NCI-H2196 (cell line): ENCODE measurements around the gene PTPN11.
"Not testable (repeated sequence)": the region's sequence is repeated elsewhere in the genome, so short reads cannot be mapped to it uniquely, and the experiment has no call there.

Experiments
- DNase-seq: peaks from one replicate; lab custom pipeline; 2025; ENCODE audit not compliant: unreplicated experiment; lab: John Stamatoyannopoulos, UW

The PTPN11 gene

GRCh38 chr12:112409064-112409905 is 9.5 kb upstream of the PTPN11 start, which contains the start of gene RPL6:
RPL6 (minus strand) TSS chr12:112409605; CDS start chr12:112408656, 949 bp downstream.
- DNase-seq, result peak; percentile 85

- no peak for DNase-seq
Measured at GRCh38 chr12:112409906-112410244, 8.9 kb upstream of the PTPN11 start.

GRCh38 chr12:112413855-112414625 is 4.7 kb upstream of the PTPN11 start:
- DNase-seq, result no peak

- DNase-seq, result not testable (repeated sequence)
Measured at GRCh38 chr12:112415457-112415856, 3.3 kb upstream of the PTPN11 start.

- DNase-seq, result no peak
Measured at GRCh38 chr12:112418273-112418607, 507 bp upstream of the PTPN11 start.

- DNase-seq, result peak; percentile 53
Measured at GRCh38 chr12:112419297-112420133, 768 bp downstream of the PTPN11 start.

- no peak for DNase-seq
Measured at GRCh38 chr12:112420740-112421139, 2.0 kb downstream of the PTPN11 start.

- no peak for DNase-seq
Measured at GRCh38 chr12:112421363-112421762, 2.6 kb downstream of the PTPN11 start.

- no peak for DNase-seq
Measured at GRCh38 chr12:112422531-112422930, 3.8 kb downstream of the PTPN11 start.

- DNase-seq, result no peak
Measured at GRCh38 chr12:112424126-112424525, 5.4 kb downstream of the PTPN11 start.

- DNase-seq, result no peak
Measured at GRCh38 chr12:112425582-112426382, 7.0 kb downstream of the PTPN11 start.

GRCh38 chr12:112427760-112428159 is 9.0 kb downstream of the PTPN11 start:
- DNase-seq, result no peak

- DNase-seq, result no peak
Measured at GRCh38 chr12:112430929-112431328, 12.2 kb downstream of the PTPN11 start.

GRCh38 chr12:112431965-112432364 is 13.2 kb downstream of the PTPN11 start:
- DNase-seq, result no peak

- no peak for DNase-seq
Measured at GRCh38 chr12:112433551-112433950, 14.8 kb downstream of the PTPN11 start.

- not testable (repeated sequence) for DNase-seq
Measured at GRCh38 chr12:112438645-112439044, 19.9 kb downstream of the PTPN11 start.

- no peak for DNase-seq
Measured at GRCh38 chr12:112439769-112440168, 21.0 kb downstream of the PTPN11 start.

GRCh38 chr12:112440653-112441052 is 21.9 kb downstream of the PTPN11 start:
- not testable (repeated sequence) for DNase-seq

- DNase-seq, result no peak
Measured at GRCh38 chr12:112443916-112444315, 25.2 kb downstream of the PTPN11 start.

GRCh38 chr12:112446008-112446725 is 27.4 kb downstream of the PTPN11 start:
- DNase-seq, result no peak
